ENCODE measurements around the gene CXCL11.

The CXCL11 gene

DNA sequence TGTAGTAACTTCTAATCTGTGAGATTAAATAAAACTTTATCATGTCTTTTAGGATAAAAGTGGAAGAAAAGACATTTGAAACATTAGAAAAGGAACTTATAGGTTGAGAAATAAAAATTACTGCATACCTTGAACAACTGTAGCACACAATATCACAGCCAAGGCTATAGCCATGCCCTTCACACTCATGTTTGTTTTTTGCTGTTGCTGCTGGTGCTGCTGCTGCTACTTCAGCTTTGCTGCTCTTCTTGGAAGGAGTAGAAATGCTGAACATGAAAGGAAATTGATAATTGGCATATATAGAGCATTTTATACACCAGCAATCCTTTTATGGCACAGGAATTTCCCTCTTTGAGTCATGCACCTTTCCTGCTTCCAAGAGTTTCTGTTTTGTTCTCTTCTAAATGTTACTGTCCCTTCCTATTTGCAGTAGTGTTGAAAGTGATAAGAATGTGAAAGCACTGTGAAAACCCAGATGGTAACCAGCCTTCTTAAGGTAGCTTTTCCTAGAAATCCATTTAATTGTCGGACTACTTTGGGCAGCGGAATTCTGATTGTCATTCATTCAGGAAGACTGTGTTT lies at the start of gene CXCL11:
CXCL11 (minus strand) TSS at position 272 of the 582 bp plus-strand sequence; CDS start at position 189, 83 bp downstream.
- H3K9me3 Mint-ChIP-seq, result no peaks in the 10 kb centered on the region
- no peaks in the 10 kb centered on the region for H3K27me3 Mint-ChIP-seq (ENCODE audit: low read depth)
- no peak within 1 kb of the TSS for H3K27ac Mint-ChIP-seq
- H3K36me3 Mint-ChIP-seq (ENCODE audit: low read depth), result no peaks in the 10 kb centered on the region
- H3K4me1 Mint-ChIP-seq (ENCODE audit: low read depth), result peaks cover 17% of the 10 kb centered on the region
- DNase-seq (ENCODE audit: low spot score), result no peak
- H3K4me3 Mint-ChIP-seq, result no peak within 1 kb of the TSS

DNA sequence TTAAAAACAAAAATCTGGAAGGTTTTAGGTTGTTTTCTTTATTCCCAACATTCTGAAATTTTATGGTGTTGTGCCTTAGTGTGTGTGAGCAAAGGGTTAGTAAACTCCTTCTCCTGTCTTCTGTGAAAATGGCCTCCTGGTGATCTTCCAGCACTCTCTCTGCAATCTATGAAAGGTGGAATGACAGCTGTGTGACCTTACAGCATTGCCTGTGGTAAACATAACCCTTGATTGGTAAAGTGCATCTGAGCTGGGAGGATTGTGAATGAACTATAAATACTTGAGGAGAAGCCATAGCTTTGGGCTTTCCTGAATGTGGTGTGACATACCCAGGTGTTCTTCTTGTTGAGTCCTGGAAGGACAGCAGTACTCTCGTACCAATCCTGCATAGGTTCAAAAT lies 48.7 kb upstream of the CXCL11 start:
- no peak for DNase-seq (ENCODE audit: low spot score)
- Mint-ChIP-seq H3K36me3 (ENCODE audit: low read depth) (no peaks in the 10 kb centered on the region), H3K27ac (no peak overlapping the region), H3K9me3 (no peaks in the 10 kb centered on the region), H3K4me3 (no peak overlapping the region), H3K27me3 (ENCODE audit: low read depth) (peaks cover 18% of the 10 kb centered on the region), H3K4me1 (ENCODE audit: low read depth) (peaks cover 8% of the 10 kb centered on the region)

DNA sequence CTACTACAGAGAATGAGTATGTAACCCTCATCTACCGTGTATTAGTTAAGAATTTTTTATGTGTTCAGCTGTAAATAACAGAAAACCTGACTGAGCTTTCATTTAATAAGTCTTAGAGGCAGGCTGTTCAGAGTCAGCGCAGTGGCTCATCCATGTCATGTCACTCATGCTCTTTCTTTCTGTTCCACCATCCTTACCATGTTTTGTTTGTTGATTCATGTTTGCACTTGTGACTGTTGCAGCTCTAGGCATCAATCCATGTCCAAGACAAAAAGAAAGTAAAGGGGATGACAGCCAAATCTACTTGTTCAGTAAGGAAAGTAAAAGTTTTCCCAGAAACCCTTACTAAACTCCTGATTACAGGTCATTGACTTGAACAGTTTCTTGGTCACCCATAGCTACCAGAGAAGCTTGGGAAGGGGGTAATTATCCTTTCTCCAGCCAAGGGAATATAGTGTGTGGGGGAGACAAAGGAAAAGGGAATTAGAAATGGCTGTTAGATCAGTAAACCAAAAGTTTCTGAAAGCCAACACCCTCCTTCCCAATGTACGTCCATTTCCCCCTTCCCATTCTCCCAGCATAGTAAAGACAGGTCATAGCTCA lies 47.6 kb upstream of the CXCL11 start:
- DNase-seq (ENCODE audit: low spot score), result no peak
- Mint-ChIP-seq H3K36me3 (ENCODE audit: low read depth) (no peaks in the 10 kb centered on the region), H3K4me3 (no peak overlapping the region), H3K9me3 (no peaks in the 10 kb centered on the region), H3K4me1 (ENCODE audit: low read depth) (peaks cover 4% of the 10 kb centered on the region), H3K27me3 (ENCODE audit: low read depth) (peaks cover 23% of the 10 kb centered on the region), H3K27ac (no peak overlapping the region)

DNA sequence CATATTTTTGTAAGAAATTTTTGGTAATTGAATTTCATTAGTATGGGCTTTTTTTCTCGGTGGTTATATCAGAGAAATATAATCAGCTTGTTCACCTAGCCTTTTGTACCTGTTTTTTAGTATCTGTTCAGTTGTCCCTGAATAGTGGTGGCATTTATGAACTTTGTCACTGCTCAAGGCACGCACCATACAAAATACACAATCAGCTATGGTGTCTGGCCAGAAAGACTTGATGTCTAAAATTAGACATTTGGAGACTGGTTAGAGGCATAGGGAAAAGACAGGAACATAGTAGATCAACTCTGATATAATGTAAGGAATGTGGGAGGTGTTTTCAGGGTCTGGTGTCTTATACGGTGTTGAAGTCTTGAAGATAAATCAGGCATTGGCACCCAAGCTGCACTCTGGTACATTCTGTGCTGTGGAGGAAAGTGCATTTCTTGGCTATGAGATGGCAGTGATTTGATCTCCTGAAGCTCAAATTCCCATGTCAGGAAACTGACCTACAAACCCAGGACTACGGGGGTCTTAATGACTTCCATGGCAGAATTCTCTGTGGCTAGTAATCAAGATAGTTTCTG lies 42.3 kb upstream of the CXCL11 start:
- H3K9me3 Mint-ChIP-seq, result no peaks in the 10 kb centered on the region
- no peaks in the 10 kb centered on the region for H3K36me3 Mint-ChIP-seq (ENCODE audit: low read depth)
- H3K4me3 Mint-ChIP-seq, result no peak overlapping the region
- no peak overlapping the region for H3K27ac Mint-ChIP-seq
- H3K27me3 Mint-ChIP-seq (ENCODE audit: low read depth), result peaks cover 28% of the 10 kb centered on the region
- no peak for DNase-seq (ENCODE audit: low spot score)
- H3K4me1 Mint-ChIP-seq (ENCODE audit: low read depth), result peaks cover 2% of the 10 kb centered on the region

DNA sequence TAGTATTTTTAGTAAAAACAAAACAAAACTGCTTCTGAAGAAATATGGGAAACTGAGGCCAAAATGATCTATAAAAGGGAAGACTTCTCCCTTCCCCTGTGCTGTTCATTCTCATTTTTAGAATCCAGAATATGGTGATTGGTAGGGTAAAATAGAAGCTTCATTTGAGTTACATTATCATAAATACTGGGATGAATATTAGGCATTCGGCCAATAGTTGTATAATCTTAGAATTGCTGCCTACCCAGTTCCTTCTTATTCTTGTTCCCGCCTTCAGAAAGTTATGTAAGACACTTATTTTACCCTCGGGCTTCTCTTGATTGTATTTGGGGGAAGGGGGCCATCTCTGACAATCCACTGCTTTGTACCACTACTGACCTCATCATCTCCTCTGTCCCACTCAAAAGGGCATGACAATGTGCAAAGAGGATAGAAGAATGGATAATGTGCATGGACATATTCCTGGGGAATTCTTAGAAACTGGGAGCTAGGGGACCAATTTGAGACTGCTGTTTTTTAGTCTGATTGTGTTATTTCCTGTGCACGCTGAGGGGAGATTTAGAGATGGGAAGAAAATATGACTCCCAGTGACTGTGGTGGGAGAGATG lies 39.2 kb upstream of the CXCL11 start:
- Mint-ChIP-seq H3K4me1 (ENCODE audit: low read depth) (no peaks in the 10 kb centered on the region), H3K27me3 (ENCODE audit: low read depth) (peaks cover 20% of the 10 kb centered on the region), H3K4me3 (no peak overlapping the region), H3K27ac (no peak overlapping the region), H3K36me3 (ENCODE audit: low read depth) (no peaks in the 10 kb centered on the region), H3K9me3 (no peaks in the 10 kb centered on the region)
- DNase-seq (ENCODE audit: low spot score), result no peak

DNA sequence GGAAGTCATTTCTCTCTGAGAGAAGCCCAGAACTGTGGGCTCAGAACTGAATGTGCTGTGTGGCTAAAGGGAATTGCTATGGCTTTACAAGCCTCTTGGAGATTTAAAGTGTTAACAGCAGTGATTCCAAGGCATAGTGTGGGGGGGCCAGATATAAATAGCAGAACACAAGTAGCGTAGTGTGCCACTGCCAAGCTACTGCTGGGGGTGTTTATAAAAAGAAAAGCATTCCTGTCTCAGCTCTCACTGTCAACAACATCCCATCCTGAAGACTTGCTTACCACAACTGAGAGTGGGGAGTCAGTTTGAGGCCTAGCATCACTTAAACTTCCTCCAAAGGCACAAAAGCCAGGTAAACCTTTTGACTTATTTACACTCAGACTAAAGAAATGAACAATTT lies 38.6 kb upstream of the CXCL11 start, which contains the start of gene ART3:
ART3 (plus strand) TSS at position 242 of the 400 bp plus-strand sequence. CDS start 1,181 bp downstream, outside the sequence.
- no peak for DNase-seq (ENCODE audit: low spot score)
- Mint-ChIP-seq H3K4me1 (ENCODE audit: low read depth) (no peaks in the 10 kb centered on the region), H3K9me3 (no peaks in the 10 kb centered on the region), H3K36me3 (ENCODE audit: low read depth) (no peaks in the 10 kb centered on the region), H3K27ac (no peak within 1 kb of the TSS), H3K4me3 (no peak within 1 kb of the TSS), H3K27me3 (ENCODE audit: low read depth) (peaks cover 14% of the 10 kb centered on the region)

DNA sequence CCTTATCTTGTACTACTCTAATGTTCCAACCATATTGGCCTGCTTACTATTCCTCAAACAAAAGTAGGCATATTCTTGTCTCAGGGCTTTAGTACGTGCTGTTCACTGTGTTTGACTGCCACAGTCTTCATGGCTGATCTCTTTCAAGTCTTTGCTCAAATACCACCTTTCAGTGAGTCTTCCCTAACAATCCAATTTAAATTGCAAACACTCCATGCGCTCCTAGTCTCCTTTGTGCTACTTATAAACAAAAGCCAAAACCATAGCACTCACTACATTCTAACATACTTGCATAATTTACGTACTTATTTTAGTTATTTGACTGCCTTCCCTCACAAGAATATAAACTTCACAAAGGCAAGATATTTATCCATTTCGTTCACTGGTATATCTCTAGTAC lies 36.9 kb upstream of the CXCL11 start:
- H3K4me1 Mint-ChIP-seq (ENCODE audit: low read depth), result no peaks in the 10 kb centered on the region
- H3K36me3 Mint-ChIP-seq (ENCODE audit: low read depth), result no peaks in the 10 kb centered on the region
- DNase-seq (ENCODE audit: low spot score), result no peak
- H3K27me3 Mint-ChIP-seq (ENCODE audit: low read depth), result peaks cover 5% of the 10 kb centered on the region
- H3K9me3 Mint-ChIP-seq, result no peaks in the 10 kb centered on the region
- H3K27ac Mint-ChIP-seq, result no peak overlapping the region
- H3K4me3 Mint-ChIP-seq, result no peak overlapping the region

DNA sequence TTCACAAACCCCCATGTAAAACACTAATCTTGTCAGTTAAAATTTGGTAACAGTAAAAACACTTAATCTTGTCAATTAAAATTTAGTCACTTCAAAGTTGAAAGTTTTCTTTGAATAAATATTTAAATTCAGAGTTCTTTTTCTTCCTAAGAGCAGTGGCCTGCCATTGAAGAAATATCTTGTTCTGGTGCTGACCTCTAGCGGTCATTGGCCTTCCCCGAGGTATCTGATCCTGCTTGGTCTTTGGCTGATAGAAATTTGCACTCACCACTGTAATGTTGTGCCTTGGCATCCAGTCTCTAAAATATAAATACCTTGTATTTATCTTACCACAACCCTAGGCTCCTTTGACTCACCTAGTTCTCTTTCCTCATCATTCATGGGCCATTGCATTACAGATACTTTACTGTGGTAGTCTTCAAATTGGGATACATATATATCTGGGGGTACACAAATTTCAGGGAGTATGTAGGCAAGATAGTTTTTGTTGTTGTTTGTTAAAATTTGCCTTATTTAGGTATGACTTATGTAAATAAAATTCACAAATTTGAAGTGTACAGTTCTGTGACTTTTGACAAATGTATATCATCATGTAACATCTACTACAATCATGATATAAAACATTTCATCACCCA lies 31.9 kb upstream of the CXCL11 start:
- Mint-ChIP-seq H3K4me3 (no peak overlapping the region), H3K4me1 (ENCODE audit: low read depth) (peaks cover 2% of the 10 kb centered on the region), H3K9me3 (no peaks in the 10 kb centered on the region), H3K27me3 (ENCODE audit: low read depth) (no peaks in the 10 kb centered on the region), H3K27ac (no peak overlapping the region), H3K36me3 (ENCODE audit: low read depth) (no peaks in the 10 kb centered on the region)
- peak; percentile 46 for DNase-seq (ENCODE audit: low spot score)

DNA sequence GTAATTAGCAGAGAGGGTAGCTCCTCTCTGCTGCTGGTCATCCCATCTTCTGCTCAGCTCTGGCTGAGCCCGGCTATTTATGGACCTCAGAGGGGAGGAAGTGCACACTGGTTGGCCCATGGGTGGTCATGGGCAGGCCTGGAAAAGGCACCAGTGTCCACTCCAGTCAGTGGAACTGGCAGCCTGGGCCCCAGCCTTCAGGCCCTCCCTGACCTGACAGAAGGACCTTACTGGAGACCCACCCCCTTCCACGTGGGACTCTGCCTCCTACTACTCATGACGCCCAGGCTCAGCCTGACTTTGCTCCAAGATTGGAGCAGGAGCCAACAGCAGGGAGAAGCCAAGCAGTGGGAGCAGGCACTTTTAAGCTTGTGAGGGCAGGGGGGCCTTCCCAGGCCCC lies 30.7 kb upstream of the CXCL11 start:
- Mint-ChIP-seq H3K4me1 (ENCODE audit: low read depth) (peaks cover 7% of the 10 kb centered on the region), H3K27ac (no peak overlapping the region), H3K36me3 (ENCODE audit: low read depth) (no peaks in the 10 kb centered on the region), H3K27me3 (ENCODE audit: low read depth) (no peaks in the 10 kb centered on the region), H3K9me3 (no peaks in the 10 kb centered on the region), H3K4me3 (no peak overlapping the region)
- no peak for DNase-seq (ENCODE audit: low spot score)

DNA sequence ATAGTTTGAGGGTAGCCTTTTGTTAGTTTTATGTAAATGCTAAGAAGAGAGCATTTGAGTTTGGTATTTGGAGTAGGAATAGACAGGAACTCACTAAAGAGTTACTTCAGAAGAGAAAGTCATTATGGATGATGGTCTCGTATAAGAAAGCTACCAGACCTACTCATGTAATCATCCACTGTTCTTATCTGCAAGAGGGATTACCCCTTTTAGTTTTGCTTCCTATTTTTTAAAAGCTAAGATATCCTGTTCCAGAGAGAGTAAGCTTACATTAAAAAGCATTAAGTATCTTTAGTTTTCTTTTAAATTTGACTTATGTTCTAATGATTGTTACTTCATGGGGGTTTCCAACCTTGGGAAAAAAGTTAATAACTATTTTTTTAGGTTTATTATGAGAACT lies 26.1 kb upstream of the CXCL11 start:
- Mint-ChIP-seq H3K27ac (no peak overlapping the region), H3K36me3 (ENCODE audit: low read depth) (no peaks in the 10 kb centered on the region), H3K4me1 (ENCODE audit: low read depth) (peaks cover 44% of the 10 kb centered on the region), H3K27me3 (ENCODE audit: low read depth) (no peaks in the 10 kb centered on the region), H3K9me3 (no peaks in the 10 kb centered on the region), H3K4me3 (no peak overlapping the region)
- DNase-seq (ENCODE audit: low spot score), result no peak

DNA sequence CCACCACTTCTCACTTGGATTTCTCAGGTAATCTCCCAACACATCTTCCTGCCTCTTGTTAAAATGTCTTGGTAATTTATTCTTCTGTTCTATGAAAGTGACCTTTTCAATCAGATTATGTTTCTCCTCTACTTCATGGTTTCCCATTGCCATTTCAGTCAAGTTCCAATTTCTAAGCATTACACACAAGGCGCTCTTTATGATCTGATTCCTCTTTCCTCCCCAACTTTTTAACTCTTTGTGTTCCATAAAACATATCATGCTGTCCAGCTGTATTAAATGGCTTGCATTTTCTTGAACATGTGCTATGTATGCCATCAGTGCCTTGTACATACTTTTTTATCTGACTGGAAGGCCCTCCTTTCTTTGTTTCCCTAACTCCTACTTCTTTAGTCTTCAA lies 25.6 kb upstream of the CXCL11 start:
- H3K9me3 Mint-ChIP-seq, result no peaks in the 10 kb centered on the region
- peaks cover 44% of the 10 kb centered on the region for H3K4me1 Mint-ChIP-seq (ENCODE audit: low read depth)
- peak overlapping the region; percentile 14 for H3K27ac Mint-ChIP-seq
- H3K27me3 Mint-ChIP-seq (ENCODE audit: low read depth), result no peaks in the 10 kb centered on the region
- H3K4me3 Mint-ChIP-seq, result no peak overlapping the region
- H3K36me3 Mint-ChIP-seq (ENCODE audit: low read depth), result no peaks in the 10 kb centered on the region
- no peak for DNase-seq (ENCODE audit: low spot score)

DNA sequence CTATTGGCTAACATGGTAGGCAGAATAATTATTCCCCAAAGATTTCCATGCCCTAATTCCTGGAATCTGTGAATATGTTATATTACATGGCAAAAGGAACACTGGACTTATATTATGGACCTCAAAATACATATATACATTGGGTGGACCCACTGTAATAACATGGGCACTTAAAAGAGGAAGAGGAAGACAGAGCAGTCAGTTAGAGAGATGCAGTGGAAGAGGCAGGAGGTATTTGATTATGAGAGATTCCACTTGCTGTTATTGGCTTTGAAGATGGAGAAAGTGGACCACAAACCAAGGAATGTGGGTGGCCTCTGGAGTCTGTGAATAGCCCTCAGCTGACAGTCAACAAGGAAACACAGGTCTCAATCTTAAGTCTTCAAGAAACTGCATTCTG lies 24.6 kb upstream of the CXCL11 start:
- Mint-ChIP-seq H3K9me3 (no peaks in the 10 kb centered on the region), H3K4me3 (no peak overlapping the region), H3K4me1 (ENCODE audit: low read depth) (peaks cover 50% of the 10 kb centered on the region), H3K27ac (no peak overlapping the region), H3K27me3 (ENCODE audit: low read depth) (no peaks in the 10 kb centered on the region), H3K36me3 (ENCODE audit: low read depth) (no peaks in the 10 kb centered on the region)
- no peak for DNase-seq (ENCODE audit: low spot score)

DNA sequence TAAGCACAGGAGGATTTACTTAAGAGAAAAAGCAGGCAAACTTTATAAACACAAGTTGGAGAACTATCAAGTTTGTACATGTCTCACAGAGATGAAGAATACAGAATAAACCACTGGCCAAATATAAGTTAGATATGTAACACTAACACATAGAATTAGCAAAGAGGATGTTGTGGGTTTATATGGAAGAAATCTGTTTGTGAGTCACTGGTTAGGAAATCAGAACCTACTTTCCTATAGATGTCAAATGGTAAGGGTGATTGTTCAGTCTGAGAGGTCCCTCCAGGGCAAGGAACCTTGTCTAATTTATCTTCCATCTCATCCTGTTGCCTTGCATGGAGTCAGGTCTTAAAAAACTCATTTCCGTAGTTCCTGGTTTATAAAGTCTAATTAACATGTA lies 23.9 kb upstream of the CXCL11 start:
- H3K27me3 Mint-ChIP-seq (ENCODE audit: low read depth), result no peaks in the 10 kb centered on the region
- H3K36me3 Mint-ChIP-seq (ENCODE audit: low read depth), result no peaks in the 10 kb centered on the region
- peak overlapping the region; percentile 18 for H3K4me3 Mint-ChIP-seq
- H3K4me1 Mint-ChIP-seq (ENCODE audit: low read depth), result peaks cover 58% of the 10 kb centered on the region
- peak; percentile 29 for DNase-seq (ENCODE audit: low spot score)
- H3K27ac Mint-ChIP-seq, result peak overlapping the region; percentile 33
- H3K9me3 Mint-ChIP-seq, result no peaks in the 10 kb centered on the region

DNA sequence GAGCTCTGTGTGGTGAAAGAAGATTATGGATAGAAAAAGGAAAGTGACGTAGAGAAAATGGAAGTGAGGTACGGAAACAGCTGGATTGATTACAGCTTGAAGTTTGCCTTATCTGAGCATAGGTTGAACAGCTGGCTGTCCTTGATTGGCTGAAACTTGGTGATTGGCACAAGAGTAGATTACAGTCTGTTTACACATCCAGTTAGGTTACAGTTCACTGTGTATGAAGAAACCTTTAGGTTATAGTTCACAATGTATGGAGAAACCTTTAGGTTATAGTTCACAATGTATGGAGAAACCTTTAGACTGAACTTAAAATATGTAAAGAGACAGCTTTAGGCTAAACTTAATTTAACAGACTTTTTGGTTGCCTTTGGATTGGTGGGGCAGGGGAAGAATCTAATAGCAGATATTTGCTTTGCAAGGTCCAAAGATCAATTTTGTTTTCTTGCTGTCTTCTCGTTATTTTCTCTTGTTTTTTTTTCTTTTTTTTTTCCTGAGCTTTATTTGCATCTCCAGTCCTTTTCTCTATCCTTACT lies 23.1 kb upstream of the CXCL11 start:
- DNase-seq (ENCODE audit: low spot score), result no peak
- Mint-ChIP-seq H3K9me3 (no peaks in the 10 kb centered on the region), H3K27ac (no peak overlapping the region), H3K27me3 (ENCODE audit: low read depth) (no peaks in the 10 kb centered on the region), H3K4me1 (ENCODE audit: low read depth) (peaks cover 57% of the 10 kb centered on the region), H3K4me3 (peak overlapping the region; percentile 34), H3K36me3 (ENCODE audit: low read depth) (no peaks in the 10 kb centered on the region)

Data from T-helper 2 cell treated with Interferon-gamma antibody and Interleukin-4, amounts not matched to agents 5 μg/mL and 100 μg/mL, for 36 hours (primary cell).